Cardiac fibroblast (primary cell): ENCODE results near the gene NPTX2.

Experiments used
- DNase-seq, 2 donors: peaks; one replicate each; pipeline versions ENCODE4 v3.0.0 to v3.0.0-alpha.2; 2010; ENCODE audit warnings: low read depth in 2 of 2
- H3K4me3 ChIP-seq, 2 donors: replicated peaks in 1 of 2; 1 replicate in 1 of 2; 2 replicates in 1 of 2; pipeline ENCODE4 v1.5.1; 2011; ENCODE audit warnings: low read depth in 2 of 2, low read length in 2 of 2, mild to moderate bottlenecking in 2 of 2, moderate library complexity in 1 of 2
- CTCF ChIP-seq: IDR thresholded peaks from one replicate; pipeline ENCODE4 v1.5.1; 2011; ENCODE audit warnings: low read depth, mild to moderate bottlenecking, low read length, inconsistent platforms

Gene NPTX2

DNA sequence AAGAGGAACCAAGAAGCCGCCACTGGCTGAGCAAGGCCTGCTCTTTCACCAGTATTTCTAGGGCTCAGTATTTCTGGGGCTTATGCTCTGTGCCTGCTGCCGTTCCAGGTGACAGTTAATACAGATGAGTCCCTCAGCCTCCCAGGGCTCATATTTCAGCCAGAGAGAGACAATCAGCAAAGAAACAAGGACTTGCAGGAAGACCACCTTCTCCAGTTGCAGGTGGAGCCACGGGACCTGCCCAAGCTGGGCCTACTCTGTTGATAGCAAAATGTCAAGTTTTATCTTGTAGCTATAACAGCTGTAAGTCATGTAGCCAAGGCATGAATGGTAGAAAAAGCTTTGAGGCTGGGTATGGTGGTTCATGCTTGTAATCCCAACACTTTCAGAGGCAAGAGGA, 42.7 kb downstream of the NPTX2 start:
- TF ChIP-seq CTCF: no peak
- DNase-seq: no peak
- H3K4me3 ChIP-seq: no peak overlapping the region

GRCh38 chr7:98661607-98662006, 44.5 kb downstream of the NPTX2 start:
- no peak for TF ChIP-seq CTCF
- DNase-seq: no peak

GRCh38 chr7:98662289-98662688, 45.2 kb downstream of the NPTX2 start:
- DNase-seq: no peak
- TF ChIP-seq CTCF: no peak
- no peak overlapping the region for H3K4me3 ChIP-seq

More at GRCh38 chr7:98661607-98662006, 44.5 kb downstream of the NPTX2 start:
- H3K4me3 ChIP-seq: no peak overlapping the region

- TF ChIP-seq CTCF: no peak
- H3K4me3 ChIP-seq: no peak overlapping the region
- DNase-seq: no peak
Observed at GRCh38 chr7:98664882-98665281, 47.8 kb downstream of the NPTX2 start.

DNA sequence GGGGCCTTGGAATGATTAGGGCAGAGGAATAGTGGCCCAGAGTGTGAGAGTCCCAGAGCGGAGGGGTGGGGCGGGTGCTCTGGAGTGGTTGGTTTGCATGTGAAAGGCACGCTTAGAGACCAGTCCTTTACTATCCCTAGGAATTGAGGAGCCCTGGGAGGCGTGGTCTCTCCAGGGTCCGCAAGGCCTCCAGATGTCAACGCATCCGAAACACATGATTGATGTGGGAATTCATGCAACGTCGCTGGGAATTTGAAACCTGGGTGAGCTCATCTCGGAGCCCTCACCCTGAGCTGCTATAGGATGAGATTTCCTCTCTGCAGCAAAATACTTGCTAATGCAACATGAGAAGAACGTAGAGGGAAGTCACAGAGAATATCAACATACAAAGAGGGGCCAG, 51.2 kb downstream of the NPTX2 start:
- no peak for DNase-seq
- TF ChIP-seq CTCF: no peak
- H3K4me3 ChIP-seq: no peak overlapping the region

DNA sequence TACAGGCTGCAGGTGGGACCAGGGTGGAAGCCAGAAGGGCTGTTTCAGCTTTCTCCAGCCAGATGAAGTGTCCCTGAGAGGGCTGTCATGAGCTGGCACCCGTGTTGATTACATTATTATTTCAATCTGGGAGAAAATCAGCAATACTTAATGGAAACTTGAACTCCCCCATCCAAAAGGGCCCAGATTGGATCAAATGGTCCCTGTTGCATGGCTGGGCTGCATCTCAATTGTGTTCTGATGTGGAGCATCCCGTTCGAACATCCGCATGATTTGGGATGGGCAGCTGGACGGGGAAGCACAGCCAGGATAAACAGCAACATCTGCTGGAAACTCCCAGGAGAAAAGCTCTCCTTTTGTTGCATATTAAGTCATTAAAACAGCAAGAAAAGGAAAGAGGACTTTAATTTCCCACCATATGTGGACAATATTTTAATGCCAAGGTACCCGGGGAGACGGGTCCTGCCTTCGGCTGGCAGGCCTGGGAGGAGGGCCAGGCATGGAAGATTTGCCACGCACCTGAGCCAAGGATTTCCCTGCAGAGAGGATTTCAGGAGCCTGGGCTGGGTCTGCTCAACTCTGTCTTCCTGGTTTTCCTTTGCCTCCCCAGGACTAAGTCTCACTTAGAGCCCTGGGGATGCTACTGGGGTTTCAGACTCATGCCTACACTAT, 52.4 kb downstream of the NPTX2 start:
- H3K4me3 ChIP-seq: no peak overlapping the region
- no peak for TF ChIP-seq CTCF
- DNase-seq: peak in 1 of 2 donors; percentile 3

DNA sequence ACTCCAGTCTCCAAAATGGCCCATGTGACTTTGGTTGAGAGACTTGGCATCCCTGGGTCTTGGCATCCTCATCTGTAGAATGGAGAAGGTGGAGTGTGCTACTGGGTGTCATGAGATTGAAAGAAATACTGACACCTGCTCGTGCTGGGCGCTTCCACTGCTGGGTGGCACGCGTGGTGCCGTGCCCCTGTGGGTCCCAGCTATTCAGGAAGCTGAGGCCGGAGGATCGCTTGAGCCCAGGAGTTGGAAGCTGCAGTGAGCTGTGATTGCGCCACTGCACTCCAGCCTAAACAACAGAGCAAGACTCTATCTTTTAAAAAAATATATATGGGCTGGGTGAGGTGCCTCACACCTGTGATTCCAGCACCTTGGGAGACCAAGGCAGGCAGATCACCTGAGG, 53.1 kb downstream of the NPTX2 start:
- DNase-seq: no peak
- H3K4me3 ChIP-seq: no peak overlapping the region
- no peak for TF ChIP-seq CTCF
